ENCODE results near the gene NPHP4. TPM values are rescaled to one million over a fixed set of nuclear protein-coding genes. Genes with fewer than 3 reads are reported as not detected.

NPHP4 gene
- total RNA-seq, 1 experiment from 2014 or later = 3.4 TPM

GRCh38 chr1:6008696-6009095 lies 16.5 kb upstream of the NPHP4 start:
- in situ Hi-C loops (cut with HindIII; ENCODE audit: low pct_unique_long_range_greater_than_20kb, low sequenced_read_pairs) = no loop called here
- DNase-seq (ENCODE audit: low read depth, low spot score) = no peak

- no peak for DNase-seq (ENCODE audit: low read depth, low spot score)
- in situ Hi-C loops (cut with HindIII; ENCODE audit: low pct_unique_long_range_greater_than_20kb, low sequenced_read_pairs) = no loop called here
Measured at GRCh38 chr1:6008084-6008415, 15.8 kb upstream of the NPHP4 start.

GRCh38 chr1:6007318-6008083 lies 15.3 kb upstream of the NPHP4 start:
- in situ Hi-C loops (cut with HindIII; ENCODE audit: low pct_unique_long_range_greater_than_20kb, low sequenced_read_pairs) = no loop called here
- DNase-seq (ENCODE audit: low read depth, low spot score) = no peak

- in situ Hi-C loops (cut with HindIII; ENCODE audit: low pct_unique_long_range_greater_than_20kb, low sequenced_read_pairs) = no loop called here
- no peak for DNase-seq (ENCODE audit: low read depth, low spot score)
Measured at GRCh38 chr1:6006882-6007281, 14.7 kb upstream of the NPHP4 start.

- no peak for DNase-seq (ENCODE audit: low read depth, low spot score)
- in situ Hi-C loops (cut with HindIII; ENCODE audit: low pct_unique_long_range_greater_than_20kb, low sequenced_read_pairs) = no loop called here
Measured at GRCh38 chr1:6005276-6005917, 13.2 kb upstream of the NPHP4 start.

GRCh38 chr1:6004412-6005123 lies 12.3 kb upstream of the NPHP4 start:
- in situ Hi-C loops (cut with HindIII; ENCODE audit: low pct_unique_long_range_greater_than_20kb, low sequenced_read_pairs) = no loop called here
- no peak for DNase-seq (ENCODE audit: low read depth, low spot score)

GRCh38 chr1:6003568-6004411 lies 11.6 kb upstream of the NPHP4 start:
- DNase-seq (ENCODE audit: low read depth, low spot score) = no peak

GRCh38 chr1:6002714-6003501 lies 10.7 kb upstream of the NPHP4 start:
- DNase-seq (ENCODE audit: low read depth, low spot score) = no peak
- in situ Hi-C loops (cut with HindIII; ENCODE audit: low pct_unique_long_range_greater_than_20kb, low sequenced_read_pairs) = no loop called here

More at GRCh38 chr1:6003568-6004411, 11.6 kb upstream of the NPHP4 start:
- in situ Hi-C loops (cut with HindIII; ENCODE audit: low pct_unique_long_range_greater_than_20kb, low sequenced_read_pairs) = no loop called here

GRCh38 chr1:6001992-6002576 lies 9.9 kb upstream of the NPHP4 start:
- DNase-seq (ENCODE audit: low read depth, low spot score) = no peak
- in situ Hi-C loops (cut with HindIII; ENCODE audit: low pct_unique_long_range_greater_than_20kb, low sequenced_read_pairs) = no loop called here

GRCh38 chr1:6000444-6001288 lies 8.4 kb upstream of the NPHP4 start:
- no peak for DNase-seq (ENCODE audit: low read depth, low spot score)
- in situ Hi-C loops (cut with HindIII; ENCODE audit: low pct_unique_long_range_greater_than_20kb, low sequenced_read_pairs) = no loop called here

- DNase-seq (ENCODE audit: low read depth, low spot score) = no peak
- in situ Hi-C loops (cut with HindIII; ENCODE audit: low pct_unique_long_range_greater_than_20kb, low sequenced_read_pairs) = no loop called here
Measured at GRCh38 chr1:5999711-6000443, 7.7 kb upstream of the NPHP4 start.

GRCh38 chr1:5998906-5999301 lies 6.7 kb upstream of the NPHP4 start:
- in situ Hi-C loops (cut with HindIII; ENCODE audit: low pct_unique_long_range_greater_than_20kb, low sequenced_read_pairs) = no loop called here
- DNase-seq (ENCODE audit: low read depth, low spot score) = no peak

- in situ Hi-C loops (cut with HindIII; ENCODE audit: low pct_unique_long_range_greater_than_20kb, low sequenced_read_pairs) = no loop called here
- no peak for DNase-seq (ENCODE audit: low read depth, low spot score)
Measured at GRCh38 chr1:5998051-5998905, 6.1 kb upstream of the NPHP4 start.

GRCh38 chr1:5997316-5997715 lies 5.1 kb upstream of the NPHP4 start:
- in situ Hi-C loops (cut with HindIII; ENCODE audit: low pct_unique_long_range_greater_than_20kb, low sequenced_read_pairs) = no loop called here
- DNase-seq (ENCODE audit: low read depth, low spot score) = no peak
